ENCODE measurements around the gene ARAF.
"Not testable (repeated sequence)": the region's sequence is repeated elsewhere in the genome, so short reads cannot be mapped to it uniquely, and the experiment has no call there.

The ARAF gene

DNA sequence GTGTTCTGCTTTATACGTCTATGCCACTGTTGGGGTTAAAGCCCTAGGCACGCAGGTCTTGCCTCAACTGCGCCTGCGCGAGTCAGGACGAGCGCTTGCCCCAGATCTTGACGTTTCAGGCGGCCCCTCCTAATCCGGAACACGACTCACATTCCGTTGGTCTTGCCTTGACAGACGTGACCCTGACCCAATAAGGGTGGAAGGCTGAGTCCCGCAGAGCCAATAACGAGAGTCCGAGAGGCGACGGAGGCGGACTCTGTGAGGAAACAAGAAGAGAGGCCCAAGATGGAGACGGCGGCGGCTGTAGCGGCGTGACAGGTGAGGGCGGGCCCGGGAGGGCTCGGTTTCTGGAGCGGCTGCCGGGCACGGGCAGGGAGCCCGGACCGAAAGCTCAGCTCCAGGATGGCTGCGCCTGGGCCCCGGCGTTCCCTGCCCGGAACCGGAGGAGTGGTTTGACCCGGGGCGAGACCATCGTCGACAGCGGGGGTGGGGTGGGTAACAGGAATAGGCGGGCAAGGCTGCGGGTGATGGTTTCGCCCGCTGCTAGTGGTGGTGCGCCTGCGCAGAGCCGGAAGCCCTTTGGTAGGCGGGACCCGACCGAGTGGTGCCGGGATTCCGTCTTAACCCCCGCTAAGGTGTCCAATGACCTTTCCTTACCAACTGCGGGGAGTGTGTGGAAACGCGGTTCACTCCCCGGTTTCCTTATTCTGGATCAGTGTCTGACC, at the start of gene ARAF:
Gene ARAF (plus strand): TSS at position 272 of the 725 bp plus-strand sequence. CDS start 1,763 bp downstream, outside the sequence.
- DNase-seq (ENCODE audit: low read depth, low spot score): peak; percentile 86

DNA sequence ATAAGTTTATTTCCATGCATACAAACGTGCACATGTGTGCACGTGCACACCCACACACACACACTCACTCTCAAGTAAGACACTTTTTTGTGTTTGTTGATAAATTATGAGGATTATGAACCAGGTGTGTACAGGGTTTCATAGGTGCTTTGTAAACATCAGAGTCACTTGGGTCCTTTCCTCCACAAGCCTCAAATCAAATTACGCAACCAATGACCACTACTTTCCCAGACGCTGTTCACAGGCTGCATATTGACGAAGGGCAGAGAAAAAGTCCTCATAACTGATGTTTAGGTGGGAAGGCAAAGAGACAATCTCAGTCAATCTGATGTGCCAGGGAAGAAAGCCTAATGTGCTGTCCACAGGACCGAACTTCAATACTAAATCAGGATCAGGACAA, 48.6 kb upstream of the ARAF start:
- not testable (repeated sequence) for DNase-seq (ENCODE audit: low read depth, low spot score)

DNA sequence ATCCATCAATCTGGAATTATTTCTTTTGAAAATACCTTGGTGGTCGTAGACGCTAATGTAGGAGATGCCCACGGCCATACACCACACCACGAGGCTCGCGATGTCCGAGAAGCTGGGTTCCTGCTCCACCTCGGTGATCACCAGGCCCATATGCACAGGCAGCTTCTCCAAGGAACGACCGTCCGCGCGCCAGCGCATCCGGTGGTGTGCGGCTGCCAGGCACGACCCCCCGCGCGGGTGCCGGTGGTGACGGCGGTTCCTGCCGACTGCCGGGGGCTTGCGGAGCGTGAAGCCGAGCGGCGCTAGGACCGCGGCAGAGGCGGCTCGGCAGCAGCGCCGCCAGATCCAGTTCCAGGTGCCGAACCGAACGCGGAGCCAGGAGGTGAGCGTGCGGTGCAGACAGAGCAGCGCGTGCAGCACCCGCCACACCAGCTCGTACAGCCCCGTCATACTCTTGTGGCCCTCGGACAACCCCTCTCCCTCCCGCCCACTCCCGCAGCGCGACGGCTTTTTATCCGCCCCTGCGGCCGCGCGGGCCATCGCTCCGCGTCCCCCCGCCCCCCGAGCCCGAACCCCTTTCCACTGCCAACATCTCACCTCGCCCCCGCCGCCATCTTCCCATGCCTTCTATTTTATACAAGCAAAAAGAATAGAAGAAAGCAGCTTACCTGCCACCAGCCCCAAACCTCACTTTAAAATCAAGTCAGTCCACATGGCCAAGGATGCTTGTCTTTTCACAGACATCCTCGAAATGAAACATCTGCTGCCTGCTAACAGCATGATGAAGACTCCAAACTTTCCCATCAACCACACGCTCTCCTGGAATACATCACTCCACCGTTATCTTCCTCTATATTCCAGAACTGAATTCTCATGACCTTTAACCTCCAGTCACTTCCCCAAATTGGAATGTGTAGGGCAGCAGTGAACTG, 47.7 kb upstream of the ARAF start:
- not testable (repeated sequence) for DNase-seq (ENCODE audit: low read depth, low spot score)

DNA sequence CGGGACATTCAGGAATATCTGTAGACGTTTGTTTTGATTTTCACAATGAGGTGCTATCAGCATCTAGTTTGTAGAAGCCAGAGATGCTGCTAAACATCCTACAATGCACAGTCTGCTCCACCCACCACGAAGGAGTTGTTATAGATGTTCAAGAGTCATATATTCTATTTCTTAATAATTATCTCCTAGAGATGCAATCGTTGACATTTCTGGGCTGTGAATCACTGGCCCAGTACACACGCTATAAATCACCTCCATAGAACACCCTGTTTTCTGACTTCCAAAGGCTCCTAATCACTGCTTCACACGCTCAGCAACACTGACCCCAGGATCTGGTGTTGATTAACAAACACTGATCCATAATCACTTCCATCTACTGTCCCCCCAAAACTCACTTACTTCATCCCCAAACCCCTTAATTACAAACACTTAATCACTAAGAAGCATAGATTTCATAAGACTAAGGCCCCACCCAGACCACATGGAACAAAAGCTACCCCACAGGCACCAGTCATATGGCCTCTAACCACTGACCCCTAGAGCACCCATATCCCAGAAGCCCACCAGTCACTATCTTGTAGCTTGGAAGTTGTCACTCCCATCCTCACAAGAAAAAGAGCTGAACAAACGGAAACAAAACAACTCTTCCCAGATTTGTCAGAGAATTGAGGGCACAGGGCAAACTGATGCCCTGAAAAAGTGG, 46.3 kb upstream of the ARAF start:
- DNase-seq (ENCODE audit: low read depth, low spot score): no peak

DNA sequence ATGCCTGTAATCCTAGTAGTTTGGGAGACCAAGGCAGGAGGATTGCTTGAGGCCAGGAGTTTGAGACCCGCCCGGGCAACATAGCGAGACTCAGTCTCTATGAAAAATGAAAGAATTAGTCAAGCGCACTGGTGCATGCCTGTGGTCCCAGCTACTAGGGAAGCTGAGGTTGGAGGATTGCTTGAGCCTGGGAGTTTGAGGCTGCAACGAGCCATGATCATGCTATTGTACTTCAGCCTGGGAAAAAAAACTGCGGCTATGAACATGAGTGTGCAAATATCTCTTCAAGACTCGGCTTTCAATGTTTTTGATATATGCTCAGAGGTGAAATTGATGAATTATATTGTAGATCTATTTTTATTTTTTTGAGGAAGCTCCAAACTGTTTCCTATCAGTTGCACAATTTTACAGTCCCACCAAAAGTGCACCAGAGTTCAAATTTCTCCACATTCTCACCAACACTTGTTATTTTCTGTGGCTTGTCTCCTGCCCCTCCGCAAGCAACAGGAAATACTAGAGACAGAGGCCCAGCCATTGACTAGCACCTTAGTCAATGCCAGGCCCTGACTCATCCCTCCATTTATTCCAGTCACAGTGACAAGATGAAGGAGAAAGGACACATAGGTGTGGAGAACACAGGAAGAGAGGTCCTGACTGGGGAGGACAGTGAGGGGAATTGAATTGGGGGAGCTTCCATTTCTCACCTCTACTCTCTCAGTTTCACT, 44.9 kb upstream of the ARAF start:
- DNase-seq (ENCODE audit: low read depth, low spot score): no peak

DNA sequence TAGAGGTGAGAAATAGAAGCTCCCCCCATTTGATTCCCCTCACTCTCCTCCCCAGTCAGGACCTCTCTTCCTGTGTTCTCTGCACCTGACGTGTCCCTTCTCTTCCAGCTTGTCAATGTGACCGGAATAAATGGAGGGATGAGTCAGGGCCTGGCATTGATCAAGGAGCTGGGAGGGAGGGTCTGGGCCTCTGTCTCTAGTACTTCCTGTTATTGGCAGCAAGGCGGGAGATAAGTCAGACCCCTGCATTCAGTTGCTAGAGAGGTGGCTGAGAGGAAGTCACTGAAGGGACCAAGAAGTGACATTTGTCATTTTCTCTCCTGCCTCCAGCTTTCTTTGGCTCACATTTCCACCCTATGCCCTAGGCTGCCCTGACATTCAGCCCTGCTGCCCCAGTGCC, 42.9 kb upstream of the ARAF start:
- DNase-seq (ENCODE audit: low read depth, low spot score): no peak

DNA sequence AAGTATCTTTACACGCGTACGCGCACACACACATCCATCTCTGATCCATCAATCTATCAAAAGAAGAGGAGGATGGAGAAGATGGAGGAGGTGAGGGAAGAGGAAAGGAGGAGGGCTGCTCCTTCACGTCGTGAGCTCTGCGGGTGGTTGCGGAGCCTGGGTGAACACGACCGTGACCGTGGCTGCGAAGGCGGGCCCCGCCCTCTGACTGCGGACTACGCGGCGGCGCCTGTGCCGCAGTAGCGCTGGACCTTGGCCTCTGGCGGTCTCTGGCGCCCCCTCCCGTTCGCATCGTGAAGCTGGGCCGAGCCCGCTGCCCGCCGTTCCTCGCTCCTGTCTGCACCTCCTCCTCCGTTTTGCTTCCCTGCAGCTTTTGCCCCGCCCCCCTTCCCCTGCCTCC, 37.7 kb upstream of the ARAF start:
- peak; percentile 56 for DNase-seq (ENCODE audit: low read depth, low spot score)

DNA sequence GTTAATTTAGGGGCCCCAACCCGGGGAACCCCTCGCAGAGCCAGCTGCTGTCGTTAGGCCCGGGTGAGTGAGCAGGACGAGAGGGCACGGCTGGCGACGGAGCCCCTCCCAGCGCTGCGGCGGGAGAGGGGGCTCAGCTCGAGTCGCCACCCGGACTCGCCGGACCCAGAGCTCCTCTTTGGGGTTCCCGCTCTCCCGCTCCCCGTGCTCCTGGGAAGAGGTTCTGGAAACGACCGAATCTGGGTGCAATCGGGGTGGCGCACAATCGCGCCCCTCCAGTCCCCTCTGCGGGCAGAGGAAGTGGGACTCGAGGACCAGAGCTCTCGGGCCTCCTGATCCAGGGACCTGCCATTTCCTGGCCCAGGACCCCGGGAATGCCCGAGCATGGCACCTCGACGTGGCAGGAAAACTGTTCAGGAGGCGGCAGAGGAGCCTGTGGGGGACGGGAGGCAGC, 37.3 kb upstream of the ARAF start:
- no peak for DNase-seq (ENCODE audit: low read depth, low spot score)

DNA sequence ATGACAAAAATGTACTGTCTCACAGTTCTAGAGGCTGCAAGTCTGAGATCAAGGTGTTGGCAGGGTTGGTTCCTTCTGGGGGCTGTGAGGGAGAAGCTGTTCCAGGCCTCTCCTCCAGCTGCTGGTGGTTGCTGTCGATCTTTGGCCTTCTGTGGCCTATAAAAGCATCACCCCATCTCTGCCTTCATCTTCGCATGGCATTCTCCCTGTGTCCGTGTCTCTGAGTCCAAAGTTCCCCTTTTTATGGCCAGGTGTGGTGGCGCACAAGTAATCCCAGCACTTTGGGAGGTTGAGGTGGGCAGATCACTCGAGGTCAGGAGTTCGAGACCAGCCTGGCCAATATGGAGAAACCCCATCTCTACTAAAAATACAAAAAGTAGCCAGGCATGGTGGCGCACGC, 31.5 kb upstream of the ARAF start:
- DNase-seq (ENCODE audit: low read depth, low spot score): no peak

DNA sequence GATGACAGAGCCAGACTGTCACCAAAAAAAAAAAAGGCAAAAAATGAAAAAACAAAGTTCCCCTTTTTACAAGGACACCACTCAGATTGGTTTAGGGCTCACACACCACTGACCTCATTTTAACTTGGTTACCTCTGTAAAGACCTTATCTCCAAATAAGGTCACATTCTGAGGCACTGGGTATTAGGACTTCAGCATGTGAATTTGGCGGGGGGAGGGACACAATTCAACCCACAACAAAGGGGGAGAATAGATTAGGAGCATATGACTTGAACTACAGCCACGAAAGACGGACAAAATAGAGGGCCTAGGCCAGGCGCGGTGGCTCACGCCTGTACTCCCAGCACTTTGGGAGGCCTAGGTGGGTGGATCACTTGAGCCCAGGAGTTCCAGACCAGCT, 31.0 kb upstream of the ARAF start:
- DNase-seq (ENCODE audit: low read depth, low spot score): no peak

DNA sequence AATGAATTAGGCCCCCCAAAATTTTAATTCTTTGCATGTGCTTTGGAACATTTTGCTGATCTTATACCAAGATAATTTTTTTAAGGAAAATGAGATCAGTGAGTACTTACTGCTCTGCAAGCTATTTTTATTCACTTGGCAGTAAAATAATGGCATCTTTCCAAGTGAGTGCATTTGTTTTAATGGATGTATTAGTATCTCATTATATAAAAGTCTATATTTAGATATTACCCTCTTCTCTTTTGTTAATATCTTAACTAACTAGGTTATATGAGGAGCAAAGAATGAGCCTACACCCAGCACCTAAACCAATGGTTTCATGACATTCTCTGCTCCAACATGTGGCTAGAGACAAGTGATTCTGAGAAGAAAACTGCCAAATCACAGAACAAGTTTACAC, 21.1 kb upstream of the ARAF start:
- no peak for DNase-seq (ENCODE audit: low read depth, low spot score)

DNA sequence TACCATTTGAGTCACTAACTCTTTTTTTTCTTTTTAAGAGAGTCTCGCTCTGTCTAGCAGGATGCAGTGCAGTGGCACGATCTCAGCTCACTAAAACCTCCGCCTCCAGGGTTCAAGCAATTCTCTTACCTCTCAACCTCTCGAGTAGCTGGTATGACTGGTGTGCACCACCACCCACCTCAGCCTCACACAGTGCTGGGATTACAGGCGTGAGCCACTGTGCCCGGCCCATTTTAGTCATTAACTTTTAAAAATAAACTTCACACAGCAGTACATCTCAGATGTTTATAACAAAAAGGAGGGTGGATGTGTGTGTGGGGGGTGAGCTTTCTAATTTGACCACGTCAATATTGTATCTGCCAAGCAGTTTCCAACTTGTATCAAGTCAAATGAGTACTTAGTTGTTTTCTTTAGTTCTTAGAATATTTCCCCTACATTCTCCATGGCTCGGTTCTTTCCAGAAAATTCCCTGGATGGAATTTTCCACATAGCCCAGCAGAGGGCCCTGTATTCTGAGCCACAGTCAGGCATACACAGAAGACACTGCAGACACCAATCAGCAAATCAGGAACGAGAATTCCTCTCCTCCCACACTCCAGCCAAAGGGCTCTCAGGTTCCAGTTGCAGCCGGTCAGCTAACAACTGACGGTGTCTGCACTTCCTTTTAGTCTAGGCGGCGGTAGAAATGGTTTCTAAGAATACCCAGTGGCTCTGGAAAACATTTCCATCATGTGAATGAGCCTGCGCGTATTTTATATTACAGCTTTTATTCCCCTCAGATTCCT, 20.1 kb upstream of the ARAF start:
- DNase-seq (ENCODE audit: low read depth, low spot score): no peak

DNA sequence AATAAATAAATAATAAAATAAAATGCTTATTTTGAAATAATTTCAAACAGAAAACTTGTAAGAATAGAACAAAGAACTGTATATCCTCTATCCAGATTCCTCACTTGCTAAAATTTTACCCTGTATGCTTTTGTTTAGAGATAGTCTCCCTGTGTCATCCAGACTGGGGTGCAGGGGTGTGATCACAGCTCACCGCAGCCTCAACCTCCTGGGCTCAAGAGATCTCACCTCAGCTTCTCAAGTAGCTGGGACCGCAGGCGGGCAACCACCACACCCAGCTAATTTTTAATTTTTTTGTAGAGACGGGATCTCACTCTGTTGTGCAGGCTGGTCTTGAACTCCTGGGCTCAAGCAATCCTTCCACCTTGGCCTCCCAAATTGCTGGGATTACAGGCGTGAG, 17.5 kb upstream of the ARAF start:
- DNase-seq (ENCODE audit: low read depth, low spot score): no peak

DNA sequence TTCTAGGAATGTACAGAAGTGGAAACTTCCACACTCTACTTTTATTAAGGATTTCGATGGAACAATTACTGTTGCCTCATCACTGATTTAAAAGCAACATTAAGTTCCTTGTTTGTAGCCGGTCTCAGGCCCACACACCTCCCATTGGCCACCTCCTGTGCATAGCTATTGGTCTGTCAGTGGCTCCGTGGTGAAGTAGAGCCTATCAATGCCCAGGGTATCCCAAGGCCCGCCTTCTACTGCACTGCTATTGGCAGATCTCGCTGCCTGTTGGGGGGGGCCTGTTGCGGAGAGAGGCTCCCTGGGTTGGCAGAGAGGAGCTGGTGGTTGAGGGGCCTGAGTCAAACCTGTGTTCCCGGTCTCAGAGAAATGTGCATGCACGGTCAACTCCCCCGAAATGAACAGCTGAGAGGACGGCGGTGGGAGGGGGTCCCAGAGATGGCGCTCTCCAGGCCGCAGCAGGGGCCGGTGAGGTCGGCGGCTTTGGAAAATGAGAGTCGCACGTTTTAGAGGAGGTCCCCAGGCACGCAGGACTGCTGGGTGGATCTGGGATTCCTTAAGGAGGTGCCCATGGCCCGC, 4.9 kb upstream of the ARAF start:
- DNase-seq (ENCODE audit: low read depth, low spot score): peak; percentile 60

DNA sequence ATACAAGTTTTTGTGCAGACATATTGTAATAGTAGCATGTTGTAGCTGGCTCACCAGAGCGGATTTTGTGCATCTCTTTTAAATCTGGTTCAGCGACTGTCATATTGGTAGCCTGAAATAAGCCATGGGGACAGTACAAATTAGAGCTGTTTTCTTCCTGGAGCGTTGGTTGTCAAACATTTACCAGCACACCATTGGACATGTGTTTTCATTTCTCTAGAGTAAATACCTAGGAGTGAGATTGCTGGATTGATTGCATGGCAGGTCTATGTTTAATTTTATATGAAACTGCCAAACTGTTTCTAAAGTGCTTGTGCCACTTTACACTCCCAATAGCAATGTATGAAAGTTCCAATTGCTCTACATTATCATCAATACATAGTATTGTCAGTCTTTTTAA, 2.6 kb upstream of the ARAF start:
- no peak for DNase-seq (ENCODE audit: low read depth, low spot score)

DNA sequence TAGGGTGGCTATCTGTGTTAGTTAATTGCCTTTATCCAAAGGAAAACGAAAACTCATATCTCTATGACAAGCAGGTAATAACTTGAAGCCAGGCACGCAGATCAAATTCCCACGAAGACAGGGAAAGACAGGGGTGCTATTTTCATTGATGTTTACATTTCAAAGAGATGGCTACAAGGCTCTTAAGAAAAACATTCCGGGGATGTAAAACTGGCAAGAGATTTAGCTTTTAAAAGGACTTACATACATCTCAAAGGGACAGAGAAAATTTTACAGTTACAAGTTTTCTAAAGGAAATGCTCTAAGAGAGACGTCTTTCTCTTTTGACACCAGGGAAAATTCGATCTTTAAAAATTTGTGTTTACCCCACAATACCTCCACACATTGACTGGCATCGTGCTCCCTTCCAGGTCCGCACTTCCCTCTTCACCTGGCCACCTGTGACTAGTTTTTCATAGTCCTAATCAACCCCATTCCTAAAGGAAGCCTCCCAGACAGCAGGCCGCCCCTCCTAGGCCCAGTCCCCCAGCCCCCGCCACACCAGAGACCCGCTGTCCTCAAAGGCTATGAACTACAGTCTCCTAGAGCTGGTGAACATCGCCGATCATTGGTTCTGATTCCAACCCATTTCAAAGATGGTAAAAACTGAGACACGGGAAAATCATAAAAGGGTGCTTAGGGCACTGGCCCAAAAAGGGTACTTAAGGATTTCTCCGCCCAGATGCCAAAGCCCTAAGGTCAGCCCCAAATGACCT, 649 bp upstream of the ARAF start:
- DNase-seq (ENCODE audit: low read depth, low spot score): no peak

DNA sequence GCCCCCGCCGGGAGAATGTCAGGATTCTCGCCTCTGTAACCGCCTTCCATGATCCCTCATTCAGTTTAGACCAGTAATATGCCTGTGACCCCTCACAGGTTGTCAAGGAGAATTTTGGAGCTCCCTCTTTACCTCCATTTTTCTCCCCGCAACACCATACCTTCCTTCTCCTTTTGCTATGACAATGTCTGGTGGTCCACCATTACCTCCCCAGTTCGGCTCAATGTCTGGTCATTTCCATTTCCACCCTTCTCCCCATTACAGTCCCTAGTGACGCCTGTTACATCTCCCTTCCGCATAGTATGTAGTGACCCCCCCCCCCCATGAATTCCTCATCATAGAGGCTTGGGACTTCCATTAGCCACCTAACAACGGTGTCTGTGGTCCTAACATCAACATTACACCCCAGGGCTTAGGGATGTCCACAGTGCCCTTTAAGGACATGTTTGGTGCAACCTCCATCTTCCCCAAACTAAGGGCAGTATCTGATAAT, 700 bp downstream of the ARAF start:
- no peak for DNase-seq (ENCODE audit: low read depth, low spot score)

DNA sequence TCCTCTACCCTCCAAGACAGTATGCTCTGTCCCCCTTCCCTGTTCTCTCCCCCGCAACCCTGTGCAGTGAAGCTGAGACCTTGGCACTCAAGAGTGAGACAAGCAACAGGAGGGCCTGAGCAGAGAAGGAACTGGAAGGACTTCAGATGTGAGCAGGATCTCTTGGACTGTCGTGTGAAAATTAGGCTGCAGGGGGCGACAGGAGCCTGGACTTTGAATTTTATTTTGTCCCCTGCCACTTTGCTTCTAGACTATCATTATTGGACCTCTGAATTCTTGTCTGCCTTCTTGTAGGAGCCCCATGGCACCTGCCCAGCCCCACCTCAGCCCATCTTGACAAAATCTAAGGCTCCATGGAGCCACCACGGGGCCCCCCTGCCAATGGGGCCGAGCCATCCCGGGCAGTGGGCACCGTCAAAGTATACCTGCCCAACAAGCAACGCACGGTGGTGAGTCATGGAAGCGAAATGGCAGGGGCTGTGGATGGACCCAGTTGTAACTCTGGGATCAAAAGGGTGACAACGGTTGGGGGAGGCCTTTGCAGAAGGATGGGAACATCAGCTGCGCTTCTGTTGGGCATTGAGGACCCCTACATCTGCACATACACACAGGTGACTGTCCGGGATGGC, 1.7 kb downstream of the ARAF start:
- DNase-seq (ENCODE audit: low read depth, low spot score): no peak

DNA sequence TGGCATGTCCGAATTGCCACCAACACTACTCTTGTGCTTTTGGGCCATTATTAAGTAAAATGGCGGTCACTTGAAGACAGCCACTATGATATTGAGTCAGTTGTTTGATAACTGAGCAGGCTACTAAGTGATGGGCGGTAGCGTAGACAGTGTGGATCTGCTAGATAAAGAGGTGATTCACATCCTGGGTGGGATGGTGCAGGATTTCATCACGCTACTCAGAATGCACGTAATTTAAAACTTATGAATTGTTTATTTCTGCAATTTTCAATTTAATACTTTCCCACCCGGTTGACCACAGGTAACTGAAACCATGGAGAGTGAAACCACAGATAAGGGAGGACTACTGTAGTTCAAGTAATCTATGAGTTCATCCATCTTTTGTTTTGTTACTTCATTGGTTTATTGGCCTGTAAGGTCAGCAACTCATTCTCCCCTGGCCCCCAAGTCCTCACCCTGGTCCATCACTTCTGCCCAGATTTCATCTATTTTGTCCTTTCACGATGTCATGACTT, 2.9 kb downstream of the ARAF start:
- no peak for DNase-seq (ENCODE audit: low read depth, low spot score)

All from activated naive CD8-positive, alpha-beta T cell treated with anti-CD3 and anti-CD28 coated beads, Interleukin-2, amount 50 U/mL, for 16 hours (primary cell).